ENCODE results near the gene UPP1.
A peak's percentile ranks its signal among the peaks of the same experiment; 100 is the strongest.

Gene UPP1

GRCh38 chr7:48084727-48085432 is 4.2 kb upstream of the UPP1 start:
- WGBS, 2 experiments, result 82 to 92% methylated on average over 9 of the region's 9 CpGs

DNA sequence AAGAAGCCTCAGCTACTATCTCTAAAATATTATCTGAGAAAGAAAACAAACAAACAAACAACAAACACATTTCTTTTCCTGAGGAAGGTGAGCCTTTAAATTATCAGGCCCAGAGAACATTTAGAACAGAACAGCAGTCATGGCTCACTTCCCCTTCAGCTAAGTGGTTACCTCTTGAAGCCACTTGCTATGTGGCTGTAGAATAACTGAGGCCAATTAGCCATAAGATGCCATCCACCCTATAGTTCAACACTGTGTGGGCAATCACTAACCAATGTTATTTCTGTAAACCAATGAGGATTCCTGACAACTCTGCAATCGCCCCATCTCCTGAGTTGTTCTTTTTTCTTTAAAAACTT is 3.7 kb upstream of the UPP1 start:
- H3K4me3 ChIP-seq (ENCODE audit: insufficient read depth, low read depth, low read length), result no peak overlapping the region
- no peaks in the 10 kb centered on the region for H3K9me3 ChIP-seq (ENCODE audit: control insufficient read depth, low read length)
- peaks cover 13% of the 10 kb centered on the region for H3K27me3 ChIP-seq (ENCODE audit: control insufficient read depth, insufficient read depth, low read length, poor library complexity, severe bottlenecking)
- WGBS, 2 experiments, result 89 to 93% methylated on average over 1 of the region's 1 CpG
- H3K4me1 ChIP-seq (ENCODE audit: control insufficient read depth, insufficient read depth, low read length), result peaks cover 5% of the 10 kb centered on the region
- H3K27ac ChIP-seq (ENCODE audit: insufficient read depth, low read depth, low read length, poor library complexity, severe bottlenecking), result no peak overlapping the region
- no peaks in the 10 kb centered on the region for H3K36me3 ChIP-seq (ENCODE audit: control insufficient read depth, insufficient read depth, low read length)

More at GRCh38 chr7:48084727-48085432, 4.2 kb upstream of the UPP1 start:
- H3K27me3 ChIP-seq (ENCODE audit: control insufficient read depth, insufficient read depth, low read length, poor library complexity, severe bottlenecking), result peaks cover 8% of the 10 kb centered on the region
- peaks cover under 1% of the 10 kb centered on the region for H3K4me1 ChIP-seq (ENCODE audit: control insufficient read depth, insufficient read depth, low read length)
- H3K27ac ChIP-seq (ENCODE audit: insufficient read depth, low read depth, low read length, poor library complexity, severe bottlenecking), result no peak overlapping the region
- no peak overlapping the region for H3K4me3 ChIP-seq (ENCODE audit: insufficient read depth, low read depth, low read length)
- H3K36me3 ChIP-seq (ENCODE audit: control insufficient read depth, insufficient read depth, low read length), result no peaks in the 10 kb centered on the region
- no peaks in the 10 kb centered on the region for H3K9me3 ChIP-seq (ENCODE audit: control insufficient read depth, low read length)

GRCh38 chr7:48085942-48086341 is 3.1 kb upstream of the UPP1 start:
- WGBS, 2 experiments, result 86 to 91% methylated on average over 1 of the region's 1 CpG
- H3K9me3 ChIP-seq (ENCODE audit: control insufficient read depth, low read length), result no peaks in the 10 kb centered on the region
- peaks cover 10% of the 10 kb centered on the region for H3K4me1 ChIP-seq (ENCODE audit: control insufficient read depth, insufficient read depth, low read length)
- H3K27me3 ChIP-seq (ENCODE audit: control insufficient read depth, insufficient read depth, low read length, poor library complexity, severe bottlenecking), result peaks cover 16% of the 10 kb centered on the region
- H3K27ac ChIP-seq (ENCODE audit: insufficient read depth, low read depth, low read length, poor library complexity, severe bottlenecking), result no peak overlapping the region
- H3K36me3 ChIP-seq (ENCODE audit: control insufficient read depth, insufficient read depth, low read length), result no peaks in the 10 kb centered on the region
- no peak overlapping the region for H3K4me3 ChIP-seq (ENCODE audit: insufficient read depth, low read depth, low read length)

DNA sequence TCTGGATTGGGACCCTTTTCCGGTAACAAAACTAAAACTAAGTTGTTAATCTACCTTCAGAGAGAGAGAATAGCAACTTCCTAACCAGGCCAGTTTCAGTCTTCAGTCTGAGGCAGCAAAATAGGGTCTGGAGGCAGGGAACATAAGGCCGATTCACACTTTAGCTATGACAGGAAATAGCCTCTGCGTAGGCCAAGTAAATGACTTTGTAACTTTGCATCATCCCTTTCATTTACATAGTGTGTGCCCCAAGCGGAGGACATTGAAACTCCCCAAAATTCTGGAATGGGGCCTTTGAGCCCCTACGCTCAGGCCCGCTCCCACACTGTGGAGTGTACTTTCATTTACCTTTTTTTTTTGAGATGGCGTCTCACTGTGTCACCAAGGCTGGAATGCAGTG is 1.7 kb upstream of the UPP1 start:
- no peak overlapping the region for H3K4me3 ChIP-seq (ENCODE audit: insufficient read depth, low read depth, low read length)

DNA sequence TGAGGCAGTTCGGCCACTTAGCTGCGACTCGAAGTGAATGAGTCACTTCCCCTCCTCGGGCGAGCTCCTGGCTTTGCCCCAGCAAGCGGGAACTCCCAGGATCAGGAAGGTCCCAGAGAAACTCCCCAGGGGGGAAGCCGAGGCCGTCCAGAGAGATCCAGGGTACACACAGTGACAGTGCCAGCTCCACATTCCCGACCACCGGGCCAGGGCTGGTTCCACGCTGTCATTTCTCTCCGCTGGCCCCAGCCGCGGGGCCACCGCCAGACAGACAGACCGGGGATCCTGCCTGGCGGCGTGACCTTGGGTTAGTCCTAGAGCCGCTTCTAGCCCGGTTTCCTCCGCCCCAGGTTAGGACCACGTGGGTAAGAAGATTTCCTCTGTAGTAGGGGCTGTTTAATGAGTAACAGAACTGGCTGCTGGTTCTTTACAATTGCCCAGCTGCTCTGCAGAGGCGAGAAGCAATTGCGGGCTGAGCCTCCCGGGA is 463 bp upstream of the UPP1 start:
- peaks cover 16% of the 10 kb centered on the region for H3K27me3 ChIP-seq (ENCODE audit: control insufficient read depth, insufficient read depth, low read length, poor library complexity, severe bottlenecking)
- H3K4me3 ChIP-seq (ENCODE audit: insufficient read depth, low read depth, low read length), result peak overlapping the region; percentile 67
- peak overlapping the region; percentile 64 for H3K27ac ChIP-seq (ENCODE audit: insufficient read depth, low read depth, low read length, poor library complexity, severe bottlenecking)
- 0 to 1% methylated on average over 25 of the region's 25 CpGs for WGBS, 2 experiments
- H3K4me1 ChIP-seq (ENCODE audit: control insufficient read depth, insufficient read depth, low read length), result peaks cover 14% of the 10 kb centered on the region
- no peaks in the 10 kb centered on the region for H3K9me3 ChIP-seq (ENCODE audit: control insufficient read depth, low read length)
- H3K36me3 ChIP-seq (ENCODE audit: control insufficient read depth, insufficient read depth, low read length), result no peaks in the 10 kb centered on the region

More for the DNA sequence above, 1.7 kb upstream of the UPP1 start:
- Histone ChIP-seq H3K27ac (ENCODE audit: insufficient read depth, low read depth, low read length, poor library complexity, severe bottlenecking) (no peak overlapping the region), H3K4me1 (ENCODE audit: control insufficient read depth, insufficient read depth, low read length) (peaks cover 14% of the 10 kb centered on the region), H3K36me3 (ENCODE audit: control insufficient read depth, insufficient read depth, low read length) (no peaks in the 10 kb centered on the region), H3K27me3 (ENCODE audit: control insufficient read depth, insufficient read depth, low read length, poor library complexity, severe bottlenecking) (peaks cover 16% of the 10 kb centered on the region), H3K9me3 (ENCODE audit: control insufficient read depth, low read length) (no peaks in the 10 kb centered on the region)
- 95% methylated on average over 7 of the region's 7 CpGs for WGBS, 2 experiments

GRCh38 chr7:48090095-48090805 is 1.2 kb downstream of the UPP1 start:
- Histone ChIP-seq H3K4me3 (ENCODE audit: insufficient read depth, low read depth, low read length) (peak overlapping the region; percentile 67), H3K4me1 (ENCODE audit: control insufficient read depth, insufficient read depth, low read length) (peaks cover 14% of the 10 kb centered on the region), H3K36me3 (ENCODE audit: control insufficient read depth, insufficient read depth, low read length) (no peaks in the 10 kb centered on the region), H3K27me3 (ENCODE audit: control insufficient read depth, insufficient read depth, low read length, poor library complexity, severe bottlenecking) (peaks cover 16% of the 10 kb centered on the region), H3K27ac (ENCODE audit: insufficient read depth, low read depth, low read length, poor library complexity, severe bottlenecking) (no peak overlapping the region), H3K9me3 (ENCODE audit: control insufficient read depth, low read length) (no peaks in the 10 kb centered on the region)
- 1% methylated on average over 28 of the region's 28 CpGs for WGBS, 2 experiments

- H3K36me3 ChIP-seq (ENCODE audit: control insufficient read depth, insufficient read depth, low read length), result no peaks in the 10 kb centered on the region
- H3K4me3 ChIP-seq (ENCODE audit: insufficient read depth, low read depth, low read length), result no peak overlapping the region
- H3K4me1 ChIP-seq (ENCODE audit: control insufficient read depth, insufficient read depth, low read length), result peaks cover 14% of the 10 kb centered on the region
- no peaks in the 10 kb centered on the region for H3K9me3 ChIP-seq (ENCODE audit: control insufficient read depth, low read length)
- H3K27me3 ChIP-seq (ENCODE audit: control insufficient read depth, insufficient read depth, low read length, poor library complexity, severe bottlenecking), result peaks cover 16% of the 10 kb centered on the region
- no peak overlapping the region for H3K27ac ChIP-seq (ENCODE audit: insufficient read depth, low read depth, low read length, poor library complexity, severe bottlenecking)
- WGBS, 2 experiments, result 86 to 88% methylated on average over 10 of the region's 10 CpGs
Observed at GRCh38 chr7:48091506-48092433, 2.7 kb downstream of the UPP1 start.

DNA sequence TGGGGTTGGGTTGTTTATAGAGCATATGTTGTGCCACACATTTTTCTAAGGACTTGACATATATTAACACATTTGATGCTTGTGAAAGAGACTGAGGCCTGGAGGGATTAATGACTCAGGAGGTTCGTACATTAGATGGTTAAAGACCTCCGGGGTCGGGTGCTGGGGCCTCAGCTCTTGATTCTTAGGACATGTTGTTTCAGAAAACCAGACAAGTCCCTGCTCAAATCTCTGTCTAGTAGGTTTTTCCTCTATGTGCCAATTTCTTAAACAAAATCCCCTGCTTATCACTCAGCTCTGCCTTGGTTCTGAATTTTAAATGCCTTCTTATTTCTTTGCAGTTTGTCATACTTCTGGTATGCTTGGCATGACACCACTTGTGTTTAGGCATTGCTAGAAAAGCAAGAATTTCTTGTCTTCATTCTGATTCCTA is 5.8 kb downstream of the UPP1 start:
- Histone ChIP-seq H3K36me3 (ENCODE audit: control insufficient read depth, insufficient read depth, low read length) (no peaks in the 10 kb centered on the region), H3K27me3 (ENCODE audit: control insufficient read depth, insufficient read depth, low read length, poor library complexity, severe bottlenecking) (peaks cover 8% of the 10 kb centered on the region), H3K4me3 (ENCODE audit: insufficient read depth, low read depth, low read length) (no peak overlapping the region), H3K4me1 (ENCODE audit: control insufficient read depth, insufficient read depth, low read length) (peaks cover 14% of the 10 kb centered on the region), H3K9me3 (ENCODE audit: control insufficient read depth, low read length) (no peaks in the 10 kb centered on the region), H3K27ac (ENCODE audit: insufficient read depth, low read depth, low read length, poor library complexity, severe bottlenecking) (no peak overlapping the region)
- 87 to 95% methylated on average over 3 of the region's 3 CpGs for WGBS, 2 experiments

DNA sequence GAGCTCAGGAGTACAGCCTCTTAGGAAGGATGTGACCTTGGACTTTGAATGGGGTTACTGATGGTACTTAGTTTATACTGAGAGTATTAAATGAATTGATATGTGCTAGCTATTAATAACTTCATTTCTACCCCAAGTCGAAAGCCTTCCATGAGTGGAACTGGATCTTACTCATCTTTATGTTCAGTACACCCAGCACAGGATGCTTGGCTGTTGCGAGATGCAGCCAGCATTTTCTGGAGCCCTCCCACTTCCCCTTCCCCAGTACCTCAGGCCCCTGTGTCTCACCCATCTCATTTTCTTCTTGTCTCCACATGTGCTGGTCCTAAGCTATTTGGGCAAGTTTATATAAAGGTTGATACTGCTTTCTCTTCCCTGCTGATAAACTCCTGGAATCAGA is 7.2 kb downstream of the UPP1 start:
- 93 to 98% methylated on average over 2 of the region's 2 CpGs for whole genome bisulfite sequencing, 2 experiments

More for the DNA sequence above, 7.2 kb downstream of the UPP1 start:
- H3K27me3 ChIP-seq (ENCODE audit: control insufficient read depth, insufficient read depth, low read length, poor library complexity, severe bottlenecking), result no peaks in the 10 kb centered on the region
- no peaks in the 10 kb centered on the region for H3K9me3 ChIP-seq (ENCODE audit: control insufficient read depth, low read length)
- H3K4me3 ChIP-seq (ENCODE audit: insufficient read depth, low read depth, low read length), result no peak overlapping the region
- H3K4me1 ChIP-seq (ENCODE audit: control insufficient read depth, insufficient read depth, low read length), result peaks cover 5% of the 10 kb centered on the region
- H3K36me3 ChIP-seq (ENCODE audit: control insufficient read depth, insufficient read depth, low read length), result no peaks in the 10 kb centered on the region
- H3K27ac ChIP-seq (ENCODE audit: insufficient read depth, low read depth, low read length, poor library complexity, severe bottlenecking), result no peak overlapping the region

Measured in ectodermal cell (in vitro differentiated cells).